Measurements from ENCODE around the gene C2orf69. TPM values are rescaled to one million over a fixed set of nuclear protein-coding genes. Genes with fewer than 3 reads are reported as not detected.

Gene C2orf69
- total and polyA plus RNA-seq, 12 donors: 4.4 to 11.4 (median 7.7) TPM

DNA sequence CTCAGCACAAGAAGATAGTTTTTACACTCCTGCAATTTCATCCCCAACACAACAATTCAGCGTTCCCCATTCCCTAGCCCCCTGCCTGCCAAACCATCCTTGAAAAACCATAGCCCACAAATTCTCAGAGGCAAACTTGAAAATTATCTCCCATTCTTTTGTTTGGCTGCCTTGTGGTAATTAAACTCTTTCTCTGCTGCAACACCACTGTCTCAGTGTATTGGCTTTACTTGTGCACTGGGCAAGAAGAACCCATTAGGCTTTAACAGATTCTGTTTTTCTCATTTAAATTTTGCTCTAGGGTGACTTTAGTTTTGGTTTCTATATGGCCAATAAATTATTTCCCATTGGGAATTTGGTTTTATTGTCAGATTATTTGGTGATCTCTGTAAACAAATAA lies 36.9 kb upstream of the C2orf69 start:
- H3K4me1 ChIP-seq: no peaks in the 10 kb centered on the region
- intact Hi-C loops (cut with DNase I): no loop called here
- H3K27me3 ChIP-seq: peaks cover 0 to 13% (median 0%) of the 10 kb centered on the region in 7 donors
- peaks cover 0 to 21% (median 12%) of the 10 kb centered on the region in 11 donors for H3K9me3 ChIP-seq
- DNase-seq (no peak), ATAC-seq (no peak)
- 88 to 96% methylated on average over 1 of the region's 1 CpG for WGBS, 2 donors
- H3K4me3 ChIP-seq: no peak overlapping the region
- no peaks in the 10 kb centered on the region for H3K36me3 ChIP-seq
- no peak overlapping the region for H3K27ac ChIP-seq
- TF ChIP-seq, protein P1, sequence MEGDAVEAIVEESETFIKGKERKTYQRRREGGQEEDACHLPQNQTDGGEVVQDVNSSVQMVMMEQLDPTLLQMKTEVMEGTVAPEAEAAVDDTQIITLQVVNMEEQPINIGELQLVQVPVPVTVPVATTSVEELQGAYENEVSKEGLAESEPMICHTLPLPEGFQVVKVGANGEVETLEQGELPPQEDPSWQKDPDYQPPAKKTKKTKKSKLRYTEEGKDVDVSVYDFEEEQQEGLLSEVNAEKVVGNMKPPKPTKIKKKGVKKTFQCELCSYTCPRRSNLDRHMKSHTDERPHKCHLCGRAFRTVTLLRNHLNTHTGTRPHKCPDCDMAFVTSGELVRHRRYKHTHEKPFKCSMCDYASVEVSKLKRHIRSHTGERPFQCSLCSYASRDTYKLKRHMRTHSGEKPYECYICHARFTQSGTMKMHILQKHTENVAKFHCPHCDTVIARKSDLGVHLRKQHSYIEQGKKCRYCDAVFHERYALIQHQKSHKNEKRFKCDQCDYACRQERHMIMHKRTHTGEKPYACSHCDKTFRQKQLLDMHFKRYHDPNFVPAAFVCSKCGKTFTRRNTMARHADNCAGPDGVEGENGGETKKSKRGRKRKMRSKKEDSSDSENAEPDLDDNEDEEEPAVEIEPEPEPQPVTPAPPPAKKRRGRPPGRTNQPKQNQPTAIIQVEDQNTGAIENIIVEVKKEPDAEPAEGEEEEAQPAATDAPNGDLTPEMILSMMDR (IDR thresholded peaks at IDR 0.05): no peak

DNA sequence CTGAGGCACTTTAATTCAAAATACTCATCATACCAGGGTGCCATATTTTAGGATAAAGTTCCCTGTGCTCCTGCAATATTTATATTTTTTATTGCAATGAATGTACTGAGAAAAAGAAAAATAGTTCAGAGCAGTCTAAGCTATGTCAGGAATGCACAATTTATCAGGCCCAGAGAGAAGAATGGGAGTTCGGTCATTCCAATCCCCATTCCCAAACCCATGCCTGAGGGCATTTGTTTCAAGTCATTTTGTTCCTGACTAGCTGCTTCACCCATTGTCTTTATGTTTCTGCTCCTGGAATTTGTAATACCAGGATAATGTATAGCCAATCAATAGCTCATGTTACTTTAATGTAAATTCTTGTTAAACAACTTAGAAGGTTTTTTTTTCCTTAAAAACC lies 35.7 kb upstream of the C2orf69 start:
- TF ChIP-seq, protein P1 (IDR thresholded peaks at IDR 0.05): no peak
- Histone ChIP-seq H3K36me3 (no peaks in the 10 kb centered on the region), H3K4me1 (no peaks in the 10 kb centered on the region), H3K9me3 (peaks cover 0 to 21% (median 12%) of the 10 kb centered on the region in 11 donors), H3K27me3 (peaks cover 0 to 7% (median 0%) of the 10 kb centered on the region in 7 donors), H3K27ac (no peak overlapping the region), H3K4me3 (no peak overlapping the region)
- intact Hi-C loops (cut with DNase I): no loop called here
- no peak for DNase-seq
- no peak for ATAC-seq
- WGBS, 2 donors: 78 to 80% methylated on average over 1 of the region's 1 CpG

DNA sequence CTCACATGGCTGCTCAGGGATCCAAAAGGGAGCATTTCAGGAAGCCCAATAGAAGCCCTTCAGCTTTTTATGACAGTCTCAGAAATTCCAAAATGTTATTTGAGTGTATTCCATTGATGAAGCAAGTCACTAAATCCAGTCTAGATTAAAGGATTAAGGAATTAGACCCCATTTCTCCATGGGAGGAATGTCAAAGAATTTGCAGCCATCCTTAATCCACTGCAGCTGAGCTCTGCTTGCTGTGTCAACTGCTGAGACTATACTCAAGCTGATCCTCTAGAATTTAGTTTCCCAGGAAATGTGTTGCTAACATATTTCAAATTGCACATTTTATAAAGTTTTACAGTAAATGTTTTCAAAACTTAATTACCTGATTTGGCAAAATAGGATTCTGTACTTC lies 28.4 kb upstream of the C2orf69 start:
- intact Hi-C loops (cut with DNase I): no loop called here
- Histone ChIP-seq H3K4me3 (no peak overlapping the region), H3K27me3 (no peaks in the 10 kb centered on the region), H3K4me1 (no peaks in the 10 kb centered on the region), H3K36me3 (no peaks in the 10 kb centered on the region), H3K27ac (no peak overlapping the region), H3K9me3 (peaks cover 0 to 9% (median 0%) of the 10 kb centered on the region in 11 donors)
- ATAC-seq (no peak), DNase-seq (no peak)
- TF ChIP-seq, protein P1 (IDR thresholded peaks at IDR 0.05): no peak

DNA sequence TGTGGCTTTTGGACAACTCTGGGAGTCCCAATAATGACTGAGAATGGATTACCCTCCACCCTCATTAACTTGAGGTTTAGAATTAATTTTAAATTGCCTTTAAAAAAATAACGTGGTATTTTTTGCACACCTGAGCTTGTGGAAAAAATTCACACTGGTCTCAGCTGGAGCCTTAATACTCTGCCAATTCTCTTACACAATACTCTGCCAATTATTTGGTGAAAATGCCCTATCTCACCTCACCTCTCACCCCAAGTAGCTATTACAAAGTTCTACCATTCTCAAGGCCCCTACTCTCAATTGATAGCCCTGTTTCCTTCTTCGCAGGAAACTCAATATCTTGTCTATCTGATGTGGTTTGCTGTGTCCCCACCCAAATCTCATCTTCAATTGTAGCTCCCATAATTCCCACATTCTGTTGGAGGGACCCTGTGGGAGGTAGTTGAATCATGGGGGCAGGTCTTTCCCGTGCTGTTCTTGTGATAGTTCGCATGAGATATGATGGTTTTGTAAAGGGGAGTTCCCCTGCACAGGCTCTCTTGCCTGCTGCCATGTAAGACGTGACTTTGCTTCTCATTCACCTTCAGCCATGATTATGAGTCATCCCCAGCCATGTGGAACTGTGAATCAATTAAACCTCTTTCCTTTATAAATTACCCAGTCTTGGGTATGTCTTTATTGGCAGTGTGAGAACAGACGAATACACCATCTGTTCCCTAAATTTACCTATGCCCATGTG lies 27.4 kb upstream of the C2orf69 start:
- Histone ChIP-seq H3K4me3 (no peak overlapping the region), H3K4me1 (no peaks in the 10 kb centered on the region), H3K36me3 (no peaks in the 10 kb centered on the region), H3K27ac (no peak overlapping the region), H3K27me3 (no peaks in the 10 kb centered on the region), H3K9me3 (peaks cover 0 to 9% (median 0%) of the 10 kb centered on the region in 11 donors)
- 88 to 89% methylated on average over 6 of the region's 6 CpGs for WGBS, 2 donors
- TF ChIP-seq, protein P1 (IDR thresholded peaks at IDR 0.05): no peak
- DNase-seq (no peak), ATAC-seq (no peak)
- intact Hi-C loops (cut with DNase I): no loop called here
